ENCODE results near the gene CD58.
"Not testable (repeated sequence)": the region's sequence is repeated elsewhere in the genome, so short reads cannot be mapped to it uniquely, and the experiment has no call there.

The CD58 gene

GRCh38 chr1:116564426-116564825, 6.4 kb downstream of the CD58 start (continued):
- TF ChIP-seq TSHZ2 (CRISPR knock-in tag; IDR thresholded peaks at IDR 0.05), result no peak
- TF ChIP-seq TOX (CRISPR knock-in tag; IDR thresholded peaks at IDR 0.05; ENCODE audit: borderline replicate concordance), result no peak

GRCh38 chr1:116562465-116562864, 8.4 kb downstream of the CD58 start:
- ATAC-seq, result not testable (repeated sequence)

GRCh38 chr1:116561563-116561962, 9.3 kb downstream of the CD58 start:
- TF ChIP-seq ARNTL (CRISPR knock-in tag; IDR thresholded peaks at IDR 0.05; ENCODE audit: borderline replicate concordance, low read depth), result no peak
- TF ChIP-seq ZNF8 (CRISPR knock-in tag; IDR thresholded peaks at IDR 0.05), result no peak
- no peak for TF ChIP-seq TCF4 (CRISPR knock-in tag; IDR thresholded peaks at IDR 0.05; ENCODE audit: borderline replicate concordance)
- TF ChIP-seq OSR1 (CRISPR knock-in tag; IDR thresholded peaks at IDR 0.05), result no peak
- TF ChIP-seq PPARA (CRISPR knock-in tag; IDR thresholded peaks at IDR 0.05; ENCODE audit: borderline replicate concordance), result no peak
- TF ChIP-seq ZNF565 (CRISPR knock-in tag; conservative IDR thresholded peaks at IDR 0.05; ENCODE audit: low read depth), result no peak
- TF ChIP-seq CREB5 (CRISPR knock-in tag; IDR thresholded peaks at IDR 0.05; ENCODE audit: low read depth), result no peak
- no peak for TF ChIP-seq GLIS3 (CRISPR knock-in tag; IDR thresholded peaks at IDR 0.05)
- ATAC-seq, result no peak

- no peak for TF ChIP-seq BACH2 (CRISPR knock-in tag; IDR thresholded peaks at IDR 0.05; ENCODE audit: borderline replicate concordance)
- TF ChIP-seq ZFP30 (CRISPR knock-in tag; IDR thresholded peaks at IDR 0.05), result no peak
- no peak for TF ChIP-seq ZFP3 (CRISPR knock-in tag; IDR thresholded peaks at IDR 0.05)
- no peak for ATAC-seq
These were observed 9.9 kb downstream of the CD58 start for GRCh38 chr1:116560704-116561490.

GRCh38 chr1:116559304-116559761, 11.5 kb downstream of the CD58 start:
- ATAC-seq, result no peak
- TF ChIP-seq TCF4 (CRISPR knock-in tag; IDR thresholded peaks at IDR 0.05; ENCODE audit: borderline replicate concordance) (no peak), ARNTL (CRISPR knock-in tag; IDR thresholded peaks at IDR 0.05; ENCODE audit: borderline replicate concordance, low read depth) (no peak), TOX (CRISPR knock-in tag; IDR thresholded peaks at IDR 0.05; ENCODE audit: borderline replicate concordance) (no peak), ESRRG (CRISPR knock-in tag; IDR thresholded peaks at IDR 0.05) (no peak), ZFP3 (CRISPR knock-in tag; IDR thresholded peaks at IDR 0.05) (no peak), ZNF565 (CRISPR knock-in tag; conservative IDR thresholded peaks at IDR 0.05; ENCODE audit: low read depth) (no peak), PATZ1 (CRISPR knock-in tag; IDR thresholded peaks at IDR 0.05; ENCODE audit: borderline replicate concordance) (no peak), SNAI2 (CRISPR knock-in tag; IDR thresholded peaks at IDR 0.05) (no peak)

- ATAC-seq, result no peak
- TF ChIP-seq ZNF8 (CRISPR knock-in tag; IDR thresholded peaks at IDR 0.05), result no peak
- no peak for TF ChIP-seq SNAI2 (CRISPR knock-in tag; IDR thresholded peaks at IDR 0.05)
- no peak for TF ChIP-seq ISL1 (CRISPR knock-in tag; IDR thresholded peaks at IDR 0.05)
- TF ChIP-seq ZC3H10 (CRISPR knock-in tag; IDR thresholded peaks at IDR 0.05), result no peak
- no peak for TF ChIP-seq CREB5 (CRISPR knock-in tag; IDR thresholded peaks at IDR 0.05; ENCODE audit: low read depth)
- TF ChIP-seq PATZ1 (CRISPR knock-in tag; IDR thresholded peaks at IDR 0.05; ENCODE audit: borderline replicate concordance), result no peak
- no peak for TF ChIP-seq OSR1 (CRISPR knock-in tag; IDR thresholded peaks at IDR 0.05)
These were observed 12.3 kb downstream of the CD58 start for GRCh38 chr1:116558571-116558970.
